Loucy (cell line): ENCODE results near the gene CLSTN3.

ENCODE experiments used
- H2AFZ ChIP-seq: fragments of 200-600 bp; sonication (generic); 2 replicates; pipeline ENCODE4 v1.6.0; 2016; ENCODE audit warnings: antibody characterized with exemption, mild to moderate bottlenecking, low read length, moderate library complexity
- H3F3A ChIP-seq: fragments of 200-600 bp; 2 replicates; pipeline ENCODE4 v1.6.0; 2016; ENCODE audit warnings: antibody characterized with exemption, low read depth, mild to moderate bottlenecking
- H3K27me3 ChIP-seq: fragments of 200-600 bp; sonication (generic); 2 replicates; pipeline ENCODE4 v1.6.1; 2014; ENCODE audit warnings: low read length, mild to moderate bottlenecking; ENCODE audit not compliant: insufficient read depth, poor library complexity, severe bottlenecking
- H3K36me3 ChIP-seq: fragments of 200-600 bp; sonication (generic); 2 replicates; pipeline ENCODE4 v1.6.1; 2016; ENCODE audit warnings: low read length; ENCODE audit not compliant: insufficient read depth
- H3K4me1 ChIP-seq: fragments of 200-600 bp; sonication (generic); 2 replicates; pipeline ENCODE4 v1.5.1; 2014; ENCODE audit warnings: low read length, mild to moderate bottlenecking; ENCODE audit not compliant: insufficient read depth, poor library complexity, severe bottlenecking
- H3K4me2 ChIP-seq: fragments of 200-600 bp; sonication (generic); 2 replicates; pipeline ENCODE4 v1.6.0; 2014; ENCODE audit warnings: antibody characterized with exemption, low read length, low read depth, mild to moderate bottlenecking; ENCODE audit not compliant: poor library complexity, severe bottlenecking
- H3K4me3 ChIP-seq: fragments of 200-600 bp; sonication (generic); 2 replicates; pipeline ENCODE4 v1.5.1; 2014; ENCODE audit warnings: low read length, mild to moderate bottlenecking, mixed read lengths; ENCODE audit not compliant: poor library complexity, severe bottlenecking
- H3K79me2 ChIP-seq: fragments of 200-600 bp; sonication (generic); 2 replicates; pipeline ENCODE4 v1.6.1; 2014; ENCODE audit warnings: low read length; ENCODE audit not compliant: insufficient read depth
- H3K9ac ChIP-seq: fragments of 200-600 bp; sonication (generic); 2 replicates; pipeline ENCODE4 v1.6.0; 2014; ENCODE audit warnings: mild to moderate bottlenecking, low read depth, low read length, moderate library complexity; ENCODE audit not compliant: poor library complexity, severe bottlenecking
- H3K9me2 ChIP-seq: fragments of 200-600 bp; sonication (generic); replicated peaks from 2 replicates; pipeline ENCODE4 v1.6.1; 2016; ENCODE audit warnings: low read depth, low read length, mixed read lengths
- H3K9me3 ChIP-seq: fragments of 200-600 bp; sonication (generic); 2 replicates; pipeline ENCODE4 v1.6.1; 2014; ENCODE audit warnings: mild to moderate bottlenecking, antibody characterized with exemption, low read length, low read depth; ENCODE audit not compliant: insufficient read depth
- H4K20me1 ChIP-seq: fragments of 200-600 bp; sonication (generic); 2 replicates; pipeline ENCODE4 v1.6.0; 2014; ENCODE audit warnings: antibody characterized with exemption, low read length, mild to moderate bottlenecking; ENCODE audit not compliant: insufficient read depth, poor library complexity, severe bottlenecking
- CTCF ChIP-seq: fragments of 200-600 bp; sonication (generic); conservative IDR thresholded peaks from 2 replicates; pipeline ENCODE4 v1.5.1; 2014; ENCODE audit warnings: mild to moderate bottlenecking, antibody characterized with exemption, low read length
- EZH2phosphoT487 ChIP-seq: fragments of 200-600 bp; IDR thresholded peaks from 2 replicates; pipeline ENCODE4 v1.6.1; 2018; ENCODE audit warnings: antibody characterized with exemption, mild to moderate bottlenecking, moderate library complexity, borderline replicate concordance

Gene CLSTN3

GRCh38 chr12:7161327-7161726 lies 31.2 kb downstream of the CLSTN3 start:
- no peaks in the 10 kb centered on the region for H3K4me1 ChIP-seq
- H3K9me3 ChIP-seq, result no peaks in the 10 kb centered on the region
- no peaks in the 10 kb centered on the region for H3K27me3 ChIP-seq
- no peak overlapping the region for H3K9ac ChIP-seq
- H3K79me2 ChIP-seq, result no peaks in the 10 kb centered on the region
- no peak overlapping the region for H2AFZ ChIP-seq
- H3F3A ChIP-seq, result no peaks in the 10 kb centered on the region
- no peak for TF ChIP-seq EZH2phosphoT487
- TF ChIP-seq CTCF, result no peak
- H3K4me2 ChIP-seq, result no peak overlapping the region
- H3K4me3 ChIP-seq, result no peak overlapping the region
- no peaks in the 10 kb centered on the region for H3K9me2 ChIP-seq
- no peaks in the 10 kb centered on the region for H4K20me1 ChIP-seq
- H3K36me3 ChIP-seq, result peaks cover 15% of the 10 kb centered on the region; the same call in 1 of the 2 replicates

GRCh38 chr12:7161811-7162210 lies 31.6 kb downstream of the CLSTN3 start:
- Histone ChIP-seq H3F3A (no peaks in the 10 kb centered on the region), H3K4me1 (no peaks in the 10 kb centered on the region), H2AFZ (no peak overlapping the region), H3K4me2 (no peak overlapping the region), H3K9me2 (no peaks in the 10 kb centered on the region), H3K9me3 (no peaks in the 10 kb centered on the region), H4K20me1 (no peaks in the 10 kb centered on the region), H3K79me2 (no peaks in the 10 kb centered on the region), H3K36me3 (peaks cover 13% of the 10 kb centered on the region; the same call in 1 of the 2 replicates), H3K9ac (no peak overlapping the region), H3K27me3 (no peaks in the 10 kb centered on the region), H3K4me3 (no peak overlapping the region)
- no peak for TF ChIP-seq CTCF
- TF ChIP-seq EZH2phosphoT487, result no peak

GRCh38 chr12:7162691-7163114 lies 32.5 kb downstream of the CLSTN3 start:
- peaks cover 4% of the 10 kb centered on the region; the same call in 1 of the 2 replicates for H3K36me3 ChIP-seq
- H3K79me2 ChIP-seq, result no peaks in the 10 kb centered on the region
- no peaks in the 10 kb centered on the region for H3K27me3 ChIP-seq
- H3K9ac ChIP-seq, result no peak overlapping the region
- H2AFZ ChIP-seq, result no peak overlapping the region
- H3F3A ChIP-seq, result no peaks in the 10 kb centered on the region
- no peak overlapping the region for H3K4me3 ChIP-seq
- no peaks in the 10 kb centered on the region for H3K9me2 ChIP-seq
- no peaks in the 10 kb centered on the region for H4K20me1 ChIP-seq
- TF ChIP-seq CTCF (no peak; the same call in 1 of the 2 replicates), EZH2phosphoT487 (no peak)
- H3K4me1 ChIP-seq, result no peaks in the 10 kb centered on the region
- no peak overlapping the region for H3K4me2 ChIP-seq
- H3K9me3 ChIP-seq, result no peaks in the 10 kb centered on the region
